ENCODE results near the gene SRSF5.

- TF ChIP-seq POLR2A (IDR thresholded peaks at IDR 0.05) = no peak
- TF ChIP-seq CTCF (IDR thresholded peaks at IDR 0.05) = no peak
Observed at GRCh38 chr14:69772082-69773017, 5.4 kb downstream of the SRSF5 start.
